Prostate gland (tissue), 2 donors: Measurements from ENCODE around the gene SMPD1. TPM values are rescaled to one million over a fixed set of nuclear protein-coding genes. Genes with fewer than 3 reads are reported as not detected.

Experiments
- DNase-seq: peaks from one replicate; pipeline ENCODE4 v3.0.0-alpha.2; 2019; ENCODE audit warnings: low spot score
- H3K27ac ChIP-seq, 2 donors: fragments of 200-600 bp; sonication (generic); 2 replicates each; pipeline ENCODE4 v1.5.1; 2017 to 2019
- H3K27me3 ChIP-seq: fragments of 200-600 bp; sonication (generic); replicated peaks from 2 replicates; pipeline ENCODE4 v1.5.1; 2019; ENCODE audit not compliant: insufficient read depth
- H3K36me3 ChIP-seq, 2 donors: fragments of 200-600 bp; sonication (generic); 1 replicate in 1 of 2; 2 replicates in 1 of 2; pipeline versions ENCODE4 v1.5.1 to v1.8.1; 2017 to 2019
- H3K4me1 ChIP-seq: fragments of 200-600 bp; sonication (generic); replicated peaks from 2 replicates; pipeline ENCODE4 v1.5.1; 2019
- H3K4me3 ChIP-seq, 2 donors: fragments of 200-600 bp; sonication (generic); 2 replicates each; pipeline ENCODE4 v1.5.1; 2017 to 2019
- H3K9me3 ChIP-seq: fragments of 200-600 bp; sonication (generic); 2 replicates; pipeline ENCODE4 v1.5.1; 2017
- POLR2A ChIP-seq: fragments of 450-650 bp; IDR thresholded peaks from one replicate; pipeline ENCODE4 v1.6.1; 2016; ENCODE audit warnings: antibody characterized with exemption, mild to moderate bottlenecking
- POLR2AphosphoS5 ChIP-seq: sonication (generic); formaldehyde crosslinking; IDR thresholded peaks from one replicate; pipeline ENCODE4 v1.6.1; 2017; ENCODE audit warnings: antibody characterized with exemption
- WGBS: methylation state at CpG from one replicate; pipeline ENCODE4 v1.1.5; 2018; 5-methylcytosine and 5-hydroxymethylcytosine counted together
- intact Hi-C: fragments of 100-400 bp; cut with DNase I; formaldehyde crosslinking; loops from one replicate; pipeline ENCODE4 v1.14.2; 2022
- total RNA-seq, 2 donors: library from RNA; depleted of rRNA; stranded (reverse); fragments of >200 nt; gene quantifications; one replicate each; pipeline ENCODE4 v1.1.0, GENCODE V29; 2016
- TF ChIP-seq, protein P1 (sequence below), 4 experiments: fragments of 200-600 bp in 2 of 4; fragments of 450-650 bp in 2 of 4; sonication (generic) in 2 of 4; IDR thresholded peaks; 1 replicate in 3 of 4; 2 replicates in 1 of 4; pipeline ENCODE4 v1.5.1; 2016 to 2019; ENCODE audit warnings: antibody characterized with exemption in 4 of 4, mild to moderate bottlenecking in 2 of 4, moderate library complexity in 2 of 4

Gene SMPD1
- total RNA-seq, 2 donors from 2014 or later, result 51.7 to 59.2 TPM

DNA sequence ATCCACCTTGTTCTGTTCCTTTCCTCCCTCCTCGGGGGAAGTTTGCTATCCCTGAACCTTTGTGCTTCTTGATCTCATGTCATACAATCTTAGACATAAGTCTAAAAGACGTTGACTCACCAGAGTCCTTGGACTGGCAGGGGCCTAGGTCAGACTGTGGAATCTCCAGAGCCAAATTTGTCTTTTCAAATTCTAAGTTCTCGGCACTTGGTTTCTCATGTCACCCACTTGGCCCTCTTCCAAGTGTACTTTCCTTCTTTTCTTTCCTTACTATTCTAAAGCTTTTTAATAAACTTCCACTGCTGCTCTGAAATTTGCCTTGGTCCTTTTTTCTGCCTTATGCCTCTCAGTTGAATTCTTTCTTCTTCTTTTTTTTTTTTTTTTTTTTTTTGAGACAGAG lies 30.1 kb upstream of the SMPD1 start:
- no peak for DNase-seq
- Histone ChIP-seq H3K9me3 (no peaks in the 10 kb centered on the region), H3K27me3 (no peaks in the 10 kb centered on the region), H3K4me3 (no peak overlapping the region), H3K27ac (no peak overlapping the region), H3K36me3 (no peaks in the 10 kb centered on the region), H3K4me1 (no peaks in the 10 kb centered on the region)
- 78% methylated on average over 3 of the region's 3 CpGs for WGBS
- TF ChIP-seq POLR2AphosphoS5 (no peak), POLR2A (no peak)
- TF ChIP-seq, protein P1, sequence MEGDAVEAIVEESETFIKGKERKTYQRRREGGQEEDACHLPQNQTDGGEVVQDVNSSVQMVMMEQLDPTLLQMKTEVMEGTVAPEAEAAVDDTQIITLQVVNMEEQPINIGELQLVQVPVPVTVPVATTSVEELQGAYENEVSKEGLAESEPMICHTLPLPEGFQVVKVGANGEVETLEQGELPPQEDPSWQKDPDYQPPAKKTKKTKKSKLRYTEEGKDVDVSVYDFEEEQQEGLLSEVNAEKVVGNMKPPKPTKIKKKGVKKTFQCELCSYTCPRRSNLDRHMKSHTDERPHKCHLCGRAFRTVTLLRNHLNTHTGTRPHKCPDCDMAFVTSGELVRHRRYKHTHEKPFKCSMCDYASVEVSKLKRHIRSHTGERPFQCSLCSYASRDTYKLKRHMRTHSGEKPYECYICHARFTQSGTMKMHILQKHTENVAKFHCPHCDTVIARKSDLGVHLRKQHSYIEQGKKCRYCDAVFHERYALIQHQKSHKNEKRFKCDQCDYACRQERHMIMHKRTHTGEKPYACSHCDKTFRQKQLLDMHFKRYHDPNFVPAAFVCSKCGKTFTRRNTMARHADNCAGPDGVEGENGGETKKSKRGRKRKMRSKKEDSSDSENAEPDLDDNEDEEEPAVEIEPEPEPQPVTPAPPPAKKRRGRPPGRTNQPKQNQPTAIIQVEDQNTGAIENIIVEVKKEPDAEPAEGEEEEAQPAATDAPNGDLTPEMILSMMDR (IDR thresholded peaks at IDR 0.05), result no peak
- intact Hi-C loops, result loop anchor here (5.0 kb wide), 1 partner anchor 338 kb away; no protein-coding TSS in a partner anchor

DNA sequence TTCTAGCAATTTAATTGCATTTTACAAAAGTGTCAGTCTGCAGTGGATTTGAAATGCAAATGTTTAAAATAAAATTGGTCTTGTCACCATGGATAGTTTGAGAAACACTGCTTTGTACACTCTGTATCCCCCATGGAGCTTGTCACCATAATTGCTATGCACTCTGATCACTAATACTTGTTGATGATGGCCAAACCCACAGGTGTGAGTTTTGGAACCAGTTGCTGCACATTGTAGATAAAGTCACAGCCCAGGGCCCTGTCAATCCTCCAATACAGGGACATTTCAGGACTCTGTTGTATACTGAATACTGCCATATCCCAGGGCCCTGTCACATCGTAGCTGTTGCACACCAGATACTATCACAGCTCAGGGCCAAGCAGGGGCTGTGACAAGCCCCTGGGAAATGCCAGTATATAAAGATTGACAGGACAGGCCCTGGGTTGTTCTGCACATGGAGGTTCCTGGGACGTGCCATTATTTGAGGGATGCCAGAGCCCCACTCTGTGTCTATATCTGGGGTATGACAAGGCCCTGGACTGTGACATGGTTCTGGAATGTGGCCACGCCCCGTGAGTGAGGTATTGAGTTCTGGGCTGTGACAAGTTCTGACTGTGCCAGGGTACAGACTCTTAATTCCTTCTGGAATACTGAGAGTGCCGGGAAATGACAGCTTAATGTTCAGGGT lies 27.9 kb upstream of the SMPD1 start:
- no peak overlapping the region for H3K4me3 ChIP-seq
- H3K27me3 ChIP-seq, result no peaks in the 10 kb centered on the region
- DNase-seq, result no peak
- 67% methylated on average over 5 of the region's 5 CpGs for WGBS
- no peaks in the 10 kb centered on the region for H3K4me1 ChIP-seq
- intact Hi-C loops, result loop anchor here (5.0 kb wide), 1 partner anchor 340 kb away; no protein-coding TSS in a partner anchor
- TF ChIP-seq, protein P1 (IDR thresholded peaks at IDR 0.05), result no peak
- TF ChIP-seq POLR2AphosphoS5 (no peak), POLR2A (no peak)
- no peak overlapping the region for H3K27ac ChIP-seq
- H3K9me3 ChIP-seq, result no peaks in the 10 kb centered on the region
- H3K36me3 ChIP-seq, result no peaks in the 10 kb centered on the region

DNA sequence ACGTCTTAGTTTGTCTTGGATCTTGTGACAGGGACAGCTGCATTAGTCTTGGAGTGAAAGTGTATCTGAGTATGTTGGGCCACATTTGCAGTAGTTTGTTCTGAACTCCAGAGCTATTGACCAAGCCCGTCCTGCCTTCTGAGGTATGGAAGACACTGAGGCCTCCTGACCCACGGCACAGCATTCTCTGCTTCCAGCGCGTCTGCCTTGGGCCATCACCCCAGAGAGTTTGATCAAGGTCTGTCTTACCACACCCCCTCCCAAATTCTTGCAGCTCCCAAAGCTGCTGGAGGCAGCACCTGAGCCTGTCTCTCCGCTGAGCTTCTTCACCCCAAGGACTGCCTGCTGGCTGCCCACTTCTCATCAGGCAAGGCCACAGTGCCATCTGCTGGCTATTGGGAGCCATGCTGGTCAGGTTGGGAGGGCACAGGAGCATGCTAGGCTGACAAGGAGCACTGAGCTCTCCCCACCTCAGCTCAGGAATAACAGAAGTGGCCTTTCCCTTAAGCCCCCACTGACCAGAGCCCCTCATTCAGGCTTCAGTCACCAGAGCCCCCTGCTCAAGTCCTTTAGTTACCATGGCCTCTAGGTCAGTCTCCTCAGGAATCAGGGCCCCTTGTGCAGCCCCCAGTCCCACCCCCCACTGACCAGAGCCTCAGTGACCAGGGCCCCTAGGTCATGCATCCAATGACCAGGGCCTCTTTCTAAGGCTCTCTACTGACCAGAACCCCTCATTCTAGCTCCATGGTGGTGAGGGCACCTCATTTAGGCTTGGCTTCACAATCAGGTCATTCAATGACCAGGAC lies 27.2 kb upstream of the SMPD1 start:
- Histone ChIP-seq H3K9me3 (no peaks in the 10 kb centered on the region), H3K27me3 (no peaks in the 10 kb centered on the region), H3K4me3 (no peak overlapping the region), H3K27ac (no peak overlapping the region), H3K36me3 (no peaks in the 10 kb centered on the region), H3K4me1 (no peaks in the 10 kb centered on the region)
- TF ChIP-seq, protein P1 (IDR thresholded peaks at IDR 0.05), result peak; percentile 43 to 82 (median 68)
- TF ChIP-seq POLR2AphosphoS5 (no peak), POLR2A (no peak)
- DNase-seq, result peak; percentile 67
- 56% methylated on average over 6 of the region's 6 CpGs for WGBS
- intact Hi-C loops, result loop anchor here (5.0 kb wide), 1 partner anchor 341 kb away; no protein-coding TSS in a partner anchor

DNA sequence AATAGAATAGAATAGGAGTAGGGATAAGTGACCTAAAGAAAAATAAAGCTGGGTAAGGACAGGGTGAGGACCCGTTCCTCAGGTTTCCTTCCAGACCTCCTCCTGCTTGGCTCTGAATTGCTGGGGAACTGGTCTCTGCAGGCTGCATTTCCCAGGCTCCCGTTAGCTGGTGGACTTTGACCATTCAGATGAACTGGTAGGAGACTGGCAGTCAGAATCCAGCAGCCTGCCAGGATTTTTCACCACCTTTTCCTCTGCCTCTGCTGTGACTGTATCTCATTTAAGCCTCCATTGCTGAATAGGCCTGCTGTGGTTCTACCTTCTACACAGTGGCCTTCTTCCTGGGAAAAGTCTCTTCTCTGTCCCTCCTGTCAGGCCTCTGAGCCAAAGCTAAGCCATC lies 24.6 kb upstream of the SMPD1 start:
- WGBS, result 64% methylated on average over 2 of the region's 2 CpGs

DNA sequence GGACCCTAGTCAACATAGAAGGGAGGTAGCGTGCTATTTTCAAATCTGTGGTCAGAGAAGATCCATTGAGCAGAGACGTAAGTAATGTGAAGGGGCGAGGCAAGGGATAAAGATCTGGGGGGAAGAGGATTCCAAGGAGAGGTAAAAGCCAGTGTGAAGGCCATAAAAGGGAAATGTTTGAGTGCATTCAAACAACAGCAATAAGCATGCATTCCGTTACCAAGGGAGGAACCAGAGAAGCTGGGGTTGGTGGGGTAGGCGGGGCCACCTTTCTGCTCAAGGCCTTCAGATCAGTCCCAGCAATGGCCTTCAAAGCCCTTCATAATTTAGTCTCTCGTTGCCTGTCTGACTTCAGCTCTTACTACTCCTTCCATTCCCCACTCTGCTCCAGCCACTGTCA lies 18.4 kb upstream of the SMPD1 start:
- no peak overlapping the region for H3K27ac ChIP-seq
- H3K4me3 ChIP-seq, result no peak overlapping the region
- 82% methylated on average over 6 of the region's 6 CpGs for WGBS
- H3K27me3 ChIP-seq, result no peaks in the 10 kb centered on the region
- no peaks in the 10 kb centered on the region for H3K4me1 ChIP-seq
- H3K36me3 ChIP-seq, result no peaks in the 10 kb centered on the region
- TF ChIP-seq, protein P1 (IDR thresholded peaks at IDR 0.05), result no peak
- TF ChIP-seq POLR2A (no peak), POLR2AphosphoS5 (no peak)
- DNase-seq, result no peak
- H3K9me3 ChIP-seq, result no peaks in the 10 kb centered on the region
- intact Hi-C loops, result no loop called here

More for the DNA sequence above, 24.6 kb upstream of the SMPD1 start:
- Histone ChIP-seq H3K27me3 (no peaks in the 10 kb centered on the region), H3K36me3 (no peaks in the 10 kb centered on the region), H3K4me3 (no peak overlapping the region), H3K9me3 (no peaks in the 10 kb centered on the region), H3K27ac (no peak overlapping the region), H3K4me1 (no peaks in the 10 kb centered on the region)
- no peak for DNase-seq
- no peak for TF ChIP-seq POLR2A
- intact Hi-C loops, result no loop called here
